Measurements from ENCODE around the gene PKP4. TPM values are rescaled to one million over a fixed set of nuclear protein-coding genes. Genes with fewer than 3 reads are reported as not detected.

The PKP4 gene
- polyA plus RNA-seq, 1 donor from 2014 or later = 24.2 TPM

- TF ChIP-seq POLR2AphosphoS5 (IDR thresholded peaks at IDR 0.05) (no peak), TAF1 (IDR thresholded peaks at IDR 0.05; ENCODE audit: low read depth) (no peak), CTCF (IDR thresholded peaks at IDR 0.05; ENCODE audit: poor library complexity, severe bottlenecking) (no peak), MXI1 (conservative IDR thresholded peaks at IDR 0.05; ENCODE audit: poor library complexity, severe bottlenecking) (no peak)
- Histone ChIP-seq H4K20me1 (ENCODE audit: insufficient read depth) (no peaks in the 10 kb centered on the region), H3K9me3 (ENCODE audit: low read length) (no peaks in the 10 kb centered on the region), H3K9me2 (ENCODE audit: insufficient read depth, low read length) (no peaks in the 10 kb centered on the region), H3K27me3 (ENCODE audit: insufficient read depth, low read depth, low read length) (no peaks in the 10 kb centered on the region), H3K4me2 (ENCODE audit: low read length) (no peak overlapping the region), H3K36me3 (ENCODE audit: insufficient read depth, low read length) (no peaks in the 10 kb centered on the region), H3K4me3 (ENCODE audit: low read length) (no peak overlapping the region), H3K27ac (ENCODE audit: low read length) (no peak overlapping the region), H3K9ac (ENCODE audit: low read length) (no peak overlapping the region), H3F3A (ENCODE audit: insufficient read depth, low read length, poor library complexity, severe bottlenecking) (no peaks in the 10 kb centered on the region), H3K79me2 (replicated peaks; ENCODE audit: insufficient read depth, low read length) (no peaks in the 10 kb centered on the region), H2AFZ (ENCODE audit: low read depth, low read length) (no peak overlapping the region)
These were observed 159.8 kb downstream of the PKP4 start for GRCh38 chr2:158616480-158617000.

GRCh38 chr2:158618891-158619490, 162.2 kb downstream of the PKP4 start:
- H3K27ac ChIP-seq (ENCODE audit: low read length) = no peak overlapping the region
- no peak for TF ChIP-seq RAD21 (conservative IDR thresholded peaks at IDR 0.05)
- no peak for TF ChIP-seq CTCF (IDR thresholded peaks at IDR 0.05; ENCODE audit: poor library complexity, severe bottlenecking)
- no peak for TF ChIP-seq REST (IDR thresholded peaks at IDR 0.05; ENCODE audit: borderline replicate concordance)
- no peak for TF ChIP-seq EZH2 (IDR thresholded peaks at IDR 0.05; ENCODE audit: borderline replicate concordance, insufficient read depth, low read length, poor library complexity, severe bottlenecking)
- TF ChIP-seq SMC3 (conservative IDR thresholded peaks at IDR 0.05; ENCODE audit: poor library complexity) = no peak
- TF ChIP-seq EP300 (conservative IDR thresholded peaks at IDR 0.05; ENCODE audit: poor library complexity, severe bottlenecking) = no peak
- TF ChIP-seq TAF1 (IDR thresholded peaks at IDR 0.05; ENCODE audit: low read depth) = no peak
- TF ChIP-seq POLR2AphosphoS5 (IDR thresholded peaks at IDR 0.05) = no peak
- TF ChIP-seq MXI1 (conservative IDR thresholded peaks at IDR 0.05; ENCODE audit: poor library complexity, severe bottlenecking) = no peak
- H3K9ac ChIP-seq (ENCODE audit: low read length) = no peak overlapping the region
- H2AFZ ChIP-seq (ENCODE audit: low read depth, low read length) = no peak overlapping the region
- H3K9me3 ChIP-seq (ENCODE audit: low read length) = no peaks in the 10 kb centered on the region
- H3K4me3 ChIP-seq (ENCODE audit: low read length) = no peak overlapping the region
- H3K27me3 ChIP-seq (ENCODE audit: insufficient read depth, low read depth, low read length) = no peaks in the 10 kb centered on the region
- H3K9me2 ChIP-seq (ENCODE audit: insufficient read depth, low read length) = no peaks in the 10 kb centered on the region
- H3K4me2 ChIP-seq (ENCODE audit: low read length) = no peak overlapping the region
- H3K79me2 ChIP-seq (replicated peaks; ENCODE audit: insufficient read depth, low read length) = no peaks in the 10 kb centered on the region
- H3F3A ChIP-seq (ENCODE audit: insufficient read depth, low read length, poor library complexity, severe bottlenecking) = no peaks in the 10 kb centered on the region
- no peaks in the 10 kb centered on the region for H4K20me1 ChIP-seq (ENCODE audit: insufficient read depth)
- no peaks in the 10 kb centered on the region for H3K36me3 ChIP-seq (ENCODE audit: insufficient read depth, low read length)
